ENCODE results near the gene PLEKHH3.

- no peak for TF ChIP-seq CTCF (IDR thresholded peaks at IDR 0.05)
- no peak for TF ChIP-seq EZH2phosphoT487 (IDR thresholded peaks at IDR 0.05)
These were observed 800 bp downstream of the PLEKHH3 start for GRCh38 chr17:42675965-42676423.
